DOHH2 (cell line): Measurements from ENCODE around the gene DPP6.

ENCODE experiments used
- H3F3A ChIP-seq: fragments of 200-600 bp; sonication (generic), shearing (Covaris generic); 2 replicates; pipeline ENCODE4 v1.6.0; 2016; ENCODE audit warnings: antibody characterized with exemption, mild to moderate bottlenecking; ENCODE audit not compliant: control insufficient read depth, insufficient read depth
- H3K27ac ChIP-seq: fragments of 200-600 bp; sonication (generic); 2 replicates; pipeline ENCODE4 v1.5.1; 2014; ENCODE audit warnings: low read depth, mild to moderate bottlenecking, low read length, moderate library complexity
- H3K27me3 ChIP-seq: fragments of 200-600 bp; sonication (generic); 2 replicates; pipeline ENCODE4 v1.6.1; 2014; ENCODE audit warnings: mild to moderate bottlenecking, low read length, mixed read lengths; ENCODE audit not compliant: control insufficient read depth
- H3K36me3 ChIP-seq: fragments of 200-600 bp; sonication (generic); 2 replicates; pipeline ENCODE4 v1.6.1; 2014; ENCODE audit warnings: mild to moderate bottlenecking, low read length, moderate library complexity, mixed read lengths; ENCODE audit not compliant: control insufficient read depth
- H3K4me1 ChIP-seq: fragments of 200-600 bp; sonication (generic); 2 replicates; pipeline ENCODE4 v1.6.1; 2014; ENCODE audit warnings: mild to moderate bottlenecking, low read length, mixed read lengths; ENCODE audit not compliant: control insufficient read depth
- H3K4me2 ChIP-seq: fragments of 200-600 bp; sonication (generic); 2 replicates; pipeline ENCODE4 v1.6.0; 2014; ENCODE audit warnings: mild to moderate bottlenecking, low read length, moderate library complexity
- H3K4me3 ChIP-seq: fragments of 200-600 bp; sonication (generic); 2 replicates; pipeline ENCODE4 v1.5.1; 2014; ENCODE audit warnings: mild to moderate bottlenecking, low read length, mixed read lengths
- H3K79me2 ChIP-seq: fragments of 200-600 bp; sonication (generic); 2 replicates; pipeline ENCODE4 v1.6.1; 2014; ENCODE audit warnings: mild to moderate bottlenecking, low read length, mixed read lengths; ENCODE audit not compliant: control insufficient read depth
- H3K9me2 ChIP-seq: fragments of 200-600 bp; sonication (generic); replicated peaks from 2 replicates; pipeline ENCODE4 v1.6.1; 2014; ENCODE audit warnings: mild to moderate bottlenecking, low read length, mixed read lengths; ENCODE audit not compliant: control insufficient read depth
- H3K9me3 ChIP-seq: fragments of 200-600 bp; sonication (generic); 2 replicates; pipeline ENCODE4 v1.6.1; 2014; ENCODE audit warnings: antibody characterized with exemption, low read length, mixed read lengths; ENCODE audit not compliant: control insufficient read depth, insufficient read depth
- H4K20me1 ChIP-seq: fragments of 200-600 bp; sonication (generic); 2 replicates; pipeline ENCODE4 v1.6.0; 2014; ENCODE audit warnings: low read depth, mild to moderate bottlenecking, antibody characterized with exemption, low read length, moderate library complexity; ENCODE audit not compliant: control insufficient read depth, insufficient read depth
- EZH2phosphoT487 ChIP-seq: fragments of 200-600 bp; sonication (generic); IDR thresholded peaks from 2 replicates; pipeline ENCODE4 v1.6.1; 2017; ENCODE audit warnings: borderline replicate concordance, mild to moderate bottlenecking, antibody characterized with exemption, low read length, moderate library complexity, mixed read lengths
- TF ChIP-seq, protein P1 (sequence below): fragments of 200-600 bp; sonication (generic); IDR thresholded peaks from one replicate; pipeline ENCODE4 v1.5.1; 2014; ENCODE audit warnings: antibody characterized with exemption, mild to moderate bottlenecking, low read depth, low read length; ENCODE audit not compliant: poor library complexity, severe bottlenecking

The DPP6 gene

DNA sequence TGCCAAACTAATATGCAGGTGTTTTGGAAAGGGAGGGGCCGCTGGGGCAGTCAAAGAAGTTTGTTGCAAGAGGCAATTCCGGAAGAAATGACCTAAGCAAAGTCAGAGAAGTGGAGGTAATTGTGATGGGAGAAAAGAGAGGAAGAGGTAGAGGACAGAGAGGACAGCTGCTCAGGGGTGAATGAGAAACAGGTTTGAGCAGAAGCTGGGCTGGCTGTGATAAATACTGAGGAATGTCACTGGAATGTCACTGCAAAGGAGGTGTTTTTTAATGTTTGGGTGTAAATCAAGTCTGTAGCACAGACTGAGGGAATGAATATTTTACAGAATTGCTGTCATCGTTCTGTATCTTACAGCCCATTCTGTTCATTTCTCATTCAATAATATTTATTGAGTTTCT lies 207.2 kb downstream of the DPP6 start:
- Histone ChIP-seq H3K4me3 (no peak overlapping the region), H3K36me3 (no peaks in the 10 kb centered on the region), H3F3A (no peaks in the 10 kb centered on the region), H3K9me2 (no peaks in the 10 kb centered on the region), H3K9me3 (no peaks in the 10 kb centered on the region), H3K27ac (no peak overlapping the region), H4K20me1 (no peaks in the 10 kb centered on the region), H3K79me2 (no peaks in the 10 kb centered on the region), H3K4me1 (no peaks in the 10 kb centered on the region), H3K27me3 (no peaks in the 10 kb centered on the region), H3K4me2 (no peak overlapping the region)
- no peak for TF ChIP-seq EZH2phosphoT487
- TF ChIP-seq, protein P1, sequence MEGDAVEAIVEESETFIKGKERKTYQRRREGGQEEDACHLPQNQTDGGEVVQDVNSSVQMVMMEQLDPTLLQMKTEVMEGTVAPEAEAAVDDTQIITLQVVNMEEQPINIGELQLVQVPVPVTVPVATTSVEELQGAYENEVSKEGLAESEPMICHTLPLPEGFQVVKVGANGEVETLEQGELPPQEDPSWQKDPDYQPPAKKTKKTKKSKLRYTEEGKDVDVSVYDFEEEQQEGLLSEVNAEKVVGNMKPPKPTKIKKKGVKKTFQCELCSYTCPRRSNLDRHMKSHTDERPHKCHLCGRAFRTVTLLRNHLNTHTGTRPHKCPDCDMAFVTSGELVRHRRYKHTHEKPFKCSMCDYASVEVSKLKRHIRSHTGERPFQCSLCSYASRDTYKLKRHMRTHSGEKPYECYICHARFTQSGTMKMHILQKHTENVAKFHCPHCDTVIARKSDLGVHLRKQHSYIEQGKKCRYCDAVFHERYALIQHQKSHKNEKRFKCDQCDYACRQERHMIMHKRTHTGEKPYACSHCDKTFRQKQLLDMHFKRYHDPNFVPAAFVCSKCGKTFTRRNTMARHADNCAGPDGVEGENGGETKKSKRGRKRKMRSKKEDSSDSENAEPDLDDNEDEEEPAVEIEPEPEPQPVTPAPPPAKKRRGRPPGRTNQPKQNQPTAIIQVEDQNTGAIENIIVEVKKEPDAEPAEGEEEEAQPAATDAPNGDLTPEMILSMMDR, result no peak

DNA sequence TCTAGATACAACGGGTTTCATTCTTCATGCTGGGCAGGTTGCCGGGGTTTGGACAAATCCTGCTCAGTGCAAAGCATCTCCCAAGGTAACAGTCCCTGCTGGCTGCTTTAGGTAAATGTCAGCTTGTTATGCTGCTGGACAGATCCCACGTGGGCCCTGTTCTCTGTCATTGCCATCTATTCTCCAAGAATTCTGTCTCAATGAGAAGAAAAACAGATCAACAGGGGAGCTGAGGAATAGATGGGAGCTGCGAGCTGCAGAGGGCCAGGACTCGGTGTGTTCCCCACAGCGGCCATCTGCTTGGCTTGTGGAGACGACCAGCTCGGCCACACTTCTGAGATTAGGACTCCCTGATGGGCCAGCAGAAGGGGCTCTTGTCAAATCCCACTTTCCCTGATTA lies 235.2 kb downstream of the DPP6 start:
- H3K9me3 ChIP-seq, result no peaks in the 10 kb centered on the region
- no peak overlapping the region for H3K4me3 ChIP-seq
- H3F3A ChIP-seq, result no peaks in the 10 kb centered on the region
- no peaks in the 10 kb centered on the region for H3K27me3 ChIP-seq
- no peaks in the 10 kb centered on the region for H3K36me3 ChIP-seq
- H3K9me2 ChIP-seq, result no peaks in the 10 kb centered on the region
- H3K79me2 ChIP-seq, result no peaks in the 10 kb centered on the region
- no peaks in the 10 kb centered on the region for H4K20me1 ChIP-seq
- H3K27ac ChIP-seq, result no peak overlapping the region
- H3K4me1 ChIP-seq, result no peaks in the 10 kb centered on the region
- TF ChIP-seq EZH2phosphoT487, result no peak
- TF ChIP-seq, protein P1, result no peak
- no peak overlapping the region for H3K4me2 ChIP-seq

DNA sequence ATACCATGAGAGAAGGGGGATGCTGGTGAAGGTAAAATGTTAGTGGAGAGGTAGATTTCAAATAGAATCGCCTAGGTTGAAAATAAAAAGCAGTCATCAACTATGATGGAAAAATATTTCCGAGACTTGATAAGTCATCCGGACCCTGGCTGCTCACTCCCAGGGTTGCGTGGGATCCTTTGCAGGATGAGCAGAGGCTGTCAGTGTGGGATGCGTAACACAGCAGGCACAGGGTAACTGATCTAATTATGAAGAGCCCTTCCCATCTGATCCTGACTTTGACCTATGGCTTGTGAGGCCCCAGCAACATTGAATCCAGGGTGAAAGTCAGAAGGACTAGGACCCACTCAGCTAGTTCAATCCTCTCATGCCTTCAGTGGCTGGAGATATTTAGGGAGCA lies 236.9 kb downstream of the DPP6 start:
- TF ChIP-seq EZH2phosphoT487, result no peak
- no peaks in the 10 kb centered on the region for H3K9me3 ChIP-seq
- H3F3A ChIP-seq, result no peaks in the 10 kb centered on the region
- no peaks in the 10 kb centered on the region for H4K20me1 ChIP-seq
- H3K79me2 ChIP-seq, result no peaks in the 10 kb centered on the region
- H3K4me2 ChIP-seq, result no peak overlapping the region
- H3K27me3 ChIP-seq, result no peaks in the 10 kb centered on the region
- no peaks in the 10 kb centered on the region for H3K36me3 ChIP-seq
- H3K4me3 ChIP-seq, result no peak overlapping the region
- H3K4me1 ChIP-seq, result no peaks in the 10 kb centered on the region
- H3K9me2 ChIP-seq, result no peaks in the 10 kb centered on the region
- no peak overlapping the region for H3K27ac ChIP-seq

DNA sequence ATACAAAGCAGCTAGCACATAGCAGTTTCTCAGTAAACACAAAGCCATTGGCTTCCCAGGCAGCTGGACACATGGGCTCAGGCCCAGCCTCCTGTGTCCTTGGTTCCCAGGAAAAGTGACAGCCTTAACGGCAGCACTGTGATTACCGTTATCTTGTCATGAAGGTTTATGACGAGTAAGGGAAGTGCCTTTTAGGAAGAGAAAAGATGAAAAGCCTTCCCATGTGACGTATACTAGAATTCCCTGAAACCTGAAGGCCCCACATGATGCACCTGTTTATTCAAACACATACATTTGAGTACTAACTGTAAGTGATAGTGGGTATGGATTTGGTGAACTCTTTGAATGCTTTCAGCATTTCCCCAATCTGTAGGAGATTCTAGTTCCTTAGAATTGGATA lies 244.2 kb downstream of the DPP6 start:
- H3K27me3 ChIP-seq, result no peaks in the 10 kb centered on the region
- TF ChIP-seq, protein P1, result no peak
- TF ChIP-seq EZH2phosphoT487, result no peak
- H3K4me2 ChIP-seq, result no peak overlapping the region
- no peaks in the 10 kb centered on the region for H3K9me2 ChIP-seq
- H3K27ac ChIP-seq, result no peak overlapping the region
- no peaks in the 10 kb centered on the region for H3K79me2 ChIP-seq
- no peaks in the 10 kb centered on the region for H4K20me1 ChIP-seq
- no peaks in the 10 kb centered on the region for H3F3A ChIP-seq
- no peaks in the 10 kb centered on the region for H3K36me3 ChIP-seq
- no peaks in the 10 kb centered on the region; the same call in 1 of the 2 replicates for H3K9me3 ChIP-seq
- H3K4me1 ChIP-seq, result no peaks in the 10 kb centered on the region
- no peak overlapping the region for H3K4me3 ChIP-seq
